PC-9 (cell line): Measurements from ENCODE around the gene EIF2S3. TPM values are rescaled to one million over a fixed set of nuclear protein-coding genes. Genes with fewer than 3 reads are reported as not detected.

Experiments used
- Bru-seq: library from RNA; stranded (reverse); fragments of 400-500 nt; gene quantifications from one replicate; lab custom pipeline; 2021; lab: Mats Ljungman, UMichigan
- BruChase-seq, 2 experiments: library from RNA; stranded (reverse); fragments of 400-500 nt; gene quantifications; one replicate each; lab custom pipeline; 2021; lab: Mats Ljungman, UMichigan
- BruUV-seq: library from RNA; stranded (reverse); fragments of 400-500 nt; replicated peaks from 2 replicates; lab custom pipeline; 2021; lab: Mats Ljungman, UMichigan
- CTCF ChIA-PET: fragments of 300-600 bp; sonication (Branson Sonifier 250); formaldehyde crosslinking; loops from one replicate; lab custom pipeline; 2022; ENCODE audit warnings: antibody characterized with exemption; lab: Charles Lee
- POLR2A ChIA-PET: fragments of 300-600 bp; sonication (Branson Sonifier 250); formaldehyde crosslinking; loops from one replicate; lab custom pipeline; 2022; ENCODE audit warnings: antibody characterized with exemption; ENCODE audit not compliant: unreplicated experiment; lab: Charles Lee
- DNase-seq, 2 experiments: peaks; one replicate each; pipeline versions ENCODE4 v3.0.0 to v3.0.0-alpha.2; 2015 to 2022; ENCODE audit warnings: mixed read lengths in 1 of 2
- H2AFZ ChIP-seq: fragments of 200-600 bp; sonication (generic); 2 replicates; pipeline ENCODE4 v1.8.1; 2017; ENCODE audit warnings: antibody characterized with exemption
- H3F3A ChIP-seq: fragments of 200-600 bp; sonication (generic); 2 replicates; pipeline ENCODE4 v1.8.1; 2017; ENCODE audit warnings: antibody characterized with exemption, mild to moderate bottlenecking, low read depth; ENCODE audit not compliant: insufficient read depth
- H3K27ac ChIP-seq: fragments of 200-600 bp; sonication (generic); 2 replicates; pipeline ENCODE4 v1.6.1; 2016; ENCODE audit warnings: mixed run types
- H3K27me3 ChIP-seq: fragments of 200-600 bp; sonication (generic); 2 replicates; pipeline ENCODE4 v1.6.1; 2016; ENCODE audit warnings: low read depth, mixed run types; ENCODE audit not compliant: insufficient read depth
- H3K36me3 ChIP-seq: fragments of 200-600 bp; sonication (generic); 2 replicates; pipeline ENCODE4 v1.6.1; 2016; ENCODE audit warnings: low read depth, mixed run types
- H3K4me1 ChIP-seq: fragments of 200-600 bp; sonication (generic); replicated peaks from 2 replicates; pipeline ENCODE4 v1.6.1; 2016; ENCODE audit warnings: mixed run types; ENCODE audit not compliant: insufficient read depth
- H3K4me2 ChIP-seq: fragments of 200-600 bp; sonication (generic); 2 replicates; pipeline ENCODE4 v1.6.1; 2017; ENCODE audit warnings: mixed run types
- H3K4me3 ChIP-seq: fragments of 200-600 bp; sonication (generic); 2 replicates; pipeline ENCODE4 v1.6.1; 2016; ENCODE audit warnings: mixed run types
- H3K79me2 ChIP-seq: fragments of 200-600 bp; sonication (generic); 2 replicates; pipeline ENCODE4 v1.6.1; 2017; ENCODE audit warnings: low read depth, mixed run types
- H3K9me2 ChIP-seq: fragments of 200-600 bp; sonication (generic); 2 replicates; pipeline ENCODE4 v1.8.1; 2017; ENCODE audit warnings: mild to moderate bottlenecking; ENCODE audit not compliant: insufficient read depth
- H3K9me3 ChIP-seq: fragments of 200-600 bp; sonication (generic); 2 replicates; pipeline ENCODE4 v1.8.1; 2016; ENCODE audit warnings: low read depth; ENCODE audit not compliant: insufficient read depth
- H4K20me1 ChIP-seq: fragments of 200-600 bp; sonication (generic); 2 replicates; pipeline ENCODE4 v1.8.1; 2017; ENCODE audit not compliant: insufficient read depth
- CTCF ChIP-seq: fragments of 200-600 bp; sonication (generic); conservative IDR thresholded peaks from 2 replicates; pipeline ENCODE4 v1.6.1; 2017; ENCODE audit warnings: mixed run types, antibody characterized with exemption, mild to moderate bottlenecking, moderate library complexity
- EZH2 ChIP-seq: fragments of 200-600 bp; sonication (generic); IDR thresholded peaks from 2 replicates; pipeline ENCODE4 v1.8.0; 2017; ENCODE audit warnings: antibody characterized with exemption, low read depth
- intact Hi-C: fragments of 100-400 bp; cut with micrococcal nuclease; formaldehyde crosslinking; loops from one replicate; pipeline ENCODE4 v1.10.0; 2022; ENCODE audit not compliant: unreplicated experiment
- long read RNA-seq: library from polyadenylated mRNA; stranded (forward); transcript quantifications from one replicate; pipeline ENCODE4 v2.0.0, GENCODE V29; 2022
- total RNA-seq: library from RNA; stranded (reverse); gene quantifications from 2 replicates; pipeline ENCODE4 v1.2.3, GENCODE V29; 2021

Gene EIF2S3
- total RNA-seq: 216 and 252 TPM in 2 replicates
- percentile 97 among the genes with signal in this experiment for Bru-seq, nascent RNA
- BruChase-seq, experiment 1, labeled RNA remaining after a 2-hour chase: percentile 98 among the genes with signal in this experiment
- percentile 98 among the genes with signal in this experiment for BruChase-seq, experiment 2, labeled RNA remaining after a 6-hour chase
- long read RNA-seq, transcript EIF2S3-201 (12 exons, 2,858 nt): major isoform, 242 of 299 reads
- long read RNA-seq, partial matches to known transcripts: 45 of 299 reads
- long read RNA-seq, other reads (novel, unspliced or antisense): 12 of 299 reads

- peak within 1 kb of the TSS; percentile 82 for H2AFZ ChIP-seq
- H3K36me3 ChIP-seq: peaks cover 20% of the 10 kb centered on the region
- ChIA-PET POLR2A (interaction anchor here (0.6 to 1.3 kb wide), 5 partner anchors 27 to 311 kb away, joined by 4 to 28 read pairs (median 9); partner anchors contain the start of genes ACOT9 and KLHL15), CTCF (interaction anchor here (0.6 to 1.3 kb wide), 5 partner anchors 29 to 387 kb away, joined by 3 to 20 read pairs (median 6); partner anchors contain the start of gene PRDX4)
- TSS peak; percentile 83 for BruUV-seq
- peak; percentile 66 for TF ChIP-seq CTCF
- TF ChIP-seq EZH2: no peak
- no peak within 1 kb of the TSS; the same call in 1 of the 2 replicates for H3K27ac ChIP-seq
- DNase-seq: peak; percentile 87 to 88
- peaks cover 10% of the 10 kb centered on the region for H4K20me1 ChIP-seq
- intact Hi-C loops: loop anchor here (1.0 to 2.0 kb wide), 5 partner anchors 29 to 312 kb away; partner anchors contain the start of genes CXorf58, SAT1 and ZFX
- peaks cover 11% of the 10 kb centered on the region for H3F3A ChIP-seq
- H3K4me1 ChIP-seq: peaks cover 10% of the 10 kb centered on the region; the same call in 1 of the 2 replicates
- H3K9me3 ChIP-seq: no peaks in the 10 kb centered on the region
- no peaks in the 10 kb centered on the region for H3K27me3 ChIP-seq
- H3K4me2 ChIP-seq: no peak within 1 kb of the TSS; the same call in 1 of the 2 replicates
- no peak within 1 kb of the TSS; the same call in 1 of the 2 replicates for H3K4me3 ChIP-seq
- no peaks in the 10 kb centered on the region for H3K9me2 ChIP-seq
- H3K79me2 ChIP-seq: peaks cover 21% of the 10 kb centered on the region
Observed at GRCh38 chrX:24054182-24055042, at the start of gene EIF2S3. Gene EIF2S3, plus strand, starts transcription at chrX:24054956. Its CDS starts 13 bp downstream, at chrX:24054969.

- Histone ChIP-seq H3K27ac (no peak overlapping the region), H3K4me3 (no peak overlapping the region), H3K9me2 (no peaks in the 10 kb centered on the region), H3K36me3 (no peaks in the 10 kb centered on the region), H2AFZ (no peak overlapping the region), H3F3A (no peaks in the 10 kb centered on the region), H4K20me1 (no peaks in the 10 kb centered on the region), H3K4me1 (no peaks in the 10 kb centered on the region), H3K79me2 (no peaks in the 10 kb centered on the region), H3K4me2 (no peak overlapping the region), H3K27me3 (no peaks in the 10 kb centered on the region), H3K9me3 (no peaks in the 10 kb centered on the region)
- TF ChIP-seq EZH2: no peak
- no peak for TF ChIP-seq CTCF
- DNase-seq: no peak
- POLR2A ChIA-PET: no interaction called here
- intact Hi-C loops: no loop called here
- no TSS peak for BruUV-seq
- CTCF ChIA-PET: no interaction called here
Observed at GRCh38 chrX:24005028-24005427, 49.7 kb upstream of the EIF2S3 start.

GRCh38 chrX:24005867-24006266 is 48.9 kb upstream of the EIF2S3 start:
- Histone ChIP-seq H3K79me2 (0 out of 2 replicates have a peak, but pooled peaks cover 7% of the 10 kb centered on the region), H3K36me3 (no peaks in the 10 kb centered on the region), H3K27me3 (no peaks in the 10 kb centered on the region), H3K4me2 (no peak overlapping the region), H3K9me2 (no peaks in the 10 kb centered on the region), H2AFZ (no peak overlapping the region), H3K27ac (no peak overlapping the region), H3F3A (no peaks in the 10 kb centered on the region), H3K4me1 (no peaks in the 10 kb centered on the region), H3K9me3 (no peaks in the 10 kb centered on the region), H4K20me1 (no peaks in the 10 kb centered on the region), H3K4me3 (no peak overlapping the region)
- POLR2A ChIA-PET: no interaction called here
- BruUV-seq: no TSS peak
- DNase-seq: no peak
- intact Hi-C loops: no loop called here
- TF ChIP-seq CTCF (no peak), EZH2 (no peak)
- CTCF ChIA-PET: no interaction called here
